GM21825 (cell line): ENCODE results near the gene S100A10.

ENCODE experiments used
- ATAC-seq: cut with Tn5 transposase; IDR thresholded peaks from one replicate; pipeline ENCODE4 v1.9.1; 2021; ENCODE audit warnings: mild to moderate bottlenecking, moderate library complexity; ENCODE audit not compliant: unreplicated experiment

The S100A10 gene

DNA sequence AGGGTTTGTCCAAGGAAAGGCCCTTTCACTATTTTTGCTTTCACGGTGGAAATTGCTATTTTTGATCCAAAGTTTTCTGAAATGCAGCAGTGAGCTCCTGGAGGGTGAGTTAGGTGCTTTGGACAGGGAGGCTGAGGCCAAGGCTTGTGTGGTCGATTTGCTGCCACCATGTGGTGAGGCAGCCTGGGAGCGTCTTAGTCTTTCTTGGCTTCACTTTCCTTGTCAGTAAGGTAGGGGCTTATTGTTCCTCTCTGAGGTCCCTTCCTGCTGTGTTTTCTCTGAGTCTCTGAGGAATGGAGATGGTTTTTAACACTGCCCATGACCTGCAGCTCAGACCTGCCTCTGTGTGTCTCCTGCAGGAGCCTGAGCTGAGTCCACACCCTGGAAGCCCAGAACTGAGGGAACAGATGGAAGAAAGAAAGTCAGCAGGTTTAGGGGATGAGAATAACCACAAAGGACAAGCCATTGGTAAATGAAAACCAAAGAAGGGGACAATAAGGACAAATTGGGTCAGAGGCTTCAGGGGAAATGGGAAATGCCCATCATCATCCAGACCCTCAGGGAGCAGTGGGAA, 20.1 kb upstream of the S100A10 start:
- no peak for ATAC-seq

DNA sequence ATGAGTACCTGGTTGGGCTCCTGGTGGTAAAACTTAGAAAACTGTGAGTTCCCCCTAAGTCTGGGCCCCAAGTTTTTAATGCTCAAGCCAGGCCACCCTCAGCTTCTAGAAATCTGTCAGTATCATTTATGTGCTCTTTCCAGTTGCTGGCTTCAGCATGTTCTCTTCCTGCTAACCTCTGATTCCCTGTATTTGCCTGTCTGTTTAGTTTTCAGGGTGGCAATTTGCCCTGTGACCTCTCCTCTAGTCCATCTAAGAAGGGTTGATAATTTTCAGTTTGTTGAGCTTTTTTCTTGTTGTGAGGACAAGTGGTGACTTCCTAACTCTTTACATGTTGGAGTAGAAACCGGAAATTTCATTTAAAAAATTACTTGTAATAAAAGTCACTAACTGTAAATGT, 16.0 kb upstream of the S100A10 start:
- no peak for ATAC-seq

- ATAC-seq = no peak
These were observed 13.4 kb upstream of the S100A10 start for GRCh38 chr1:152007047-152007446.

DNA sequence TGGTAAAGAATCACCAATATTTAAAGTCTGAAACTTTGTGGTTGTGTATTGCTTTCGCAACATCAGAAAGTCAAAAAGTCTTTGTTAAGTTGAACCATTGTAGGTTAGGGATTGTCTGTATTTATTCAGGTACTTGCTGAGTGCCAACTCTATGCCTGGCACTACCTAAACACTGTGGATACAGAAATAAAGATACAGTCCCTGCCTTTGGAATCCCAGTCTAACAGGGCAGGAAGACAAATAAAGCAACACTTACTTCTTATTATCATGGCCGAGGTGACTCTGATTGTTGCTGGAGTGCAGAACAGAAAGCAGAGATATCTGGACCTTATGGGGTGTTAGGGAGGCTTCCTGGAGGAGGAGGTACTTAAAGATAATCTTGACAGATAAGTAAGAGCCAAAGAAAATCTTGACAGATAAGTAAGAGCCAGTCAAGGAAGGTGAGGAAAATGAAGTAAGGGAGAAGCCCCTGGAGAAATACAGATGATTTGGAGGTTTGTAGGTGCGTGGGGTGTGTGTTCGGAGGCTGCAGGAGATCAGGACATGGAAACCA, 11.8 kb upstream of the S100A10 start:
- ATAC-seq = no peak

- no peak for ATAC-seq
These were observed 10.3 kb upstream of the S100A10 start for GRCh38 chr1:152003846-152004442.

DNA sequence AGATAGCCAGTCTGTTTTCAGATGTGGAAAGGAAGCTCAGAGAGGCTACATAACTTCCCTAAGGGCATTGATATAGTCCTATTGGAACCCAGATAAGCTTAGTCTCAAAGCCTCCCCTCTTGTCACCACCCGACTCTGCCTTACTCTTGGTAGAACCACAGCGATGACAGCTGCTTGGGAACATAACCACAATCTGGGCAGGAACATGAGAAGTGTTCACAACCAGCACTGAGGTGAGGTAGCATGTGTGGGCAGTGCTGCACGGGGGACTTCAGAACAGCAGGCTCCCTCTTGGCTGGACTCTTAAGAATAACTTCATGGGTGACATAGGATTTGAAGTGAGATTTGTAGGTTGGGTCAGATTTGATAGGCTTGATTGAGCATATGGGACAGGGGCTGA, 9.3 kb upstream of the S100A10 start:
- no peak for ATAC-seq

- ATAC-seq = no peak
These were observed 8.2 kb upstream of the S100A10 start for GRCh38 chr1:152001631-152002584.

- ATAC-seq = no peak
These were observed 7.4 kb upstream of the S100A10 start for GRCh38 chr1:152000964-152001630.

DNA sequence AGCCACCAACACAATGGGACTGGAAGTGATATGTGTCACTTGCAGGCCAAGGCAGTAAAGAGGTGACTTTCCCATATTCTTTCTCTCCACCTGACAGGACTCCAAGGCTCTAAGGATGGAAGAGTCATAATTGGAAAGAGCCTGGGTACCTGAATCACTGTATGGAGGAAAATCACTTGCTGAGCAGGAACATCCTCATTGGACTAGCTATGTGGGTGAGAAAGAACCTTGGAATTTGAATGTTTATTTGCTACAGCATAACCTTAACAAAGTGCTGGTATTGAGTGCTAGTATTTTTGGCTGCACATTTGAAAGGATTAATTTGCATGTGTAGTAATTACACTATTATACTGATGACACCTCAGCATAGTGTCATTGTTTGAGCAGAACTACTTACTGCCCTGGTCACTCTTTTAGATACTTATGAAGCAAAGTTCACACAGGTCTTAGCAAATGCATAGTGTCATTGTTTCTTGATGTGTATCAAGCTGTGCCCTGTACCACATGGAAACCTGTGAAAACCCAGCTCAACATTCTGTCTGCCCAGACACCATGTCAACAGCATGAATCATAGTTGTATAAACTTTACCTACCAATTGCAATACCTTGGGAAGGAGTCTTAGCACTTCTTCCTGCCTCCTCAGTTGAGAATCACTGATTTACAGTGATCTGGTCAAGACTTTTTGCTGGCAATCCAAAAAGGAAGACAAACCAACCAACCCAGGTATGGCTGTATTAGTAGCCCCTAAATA, 5.1 kb upstream of the S100A10 start:
- no peak for ATAC-seq

DNA sequence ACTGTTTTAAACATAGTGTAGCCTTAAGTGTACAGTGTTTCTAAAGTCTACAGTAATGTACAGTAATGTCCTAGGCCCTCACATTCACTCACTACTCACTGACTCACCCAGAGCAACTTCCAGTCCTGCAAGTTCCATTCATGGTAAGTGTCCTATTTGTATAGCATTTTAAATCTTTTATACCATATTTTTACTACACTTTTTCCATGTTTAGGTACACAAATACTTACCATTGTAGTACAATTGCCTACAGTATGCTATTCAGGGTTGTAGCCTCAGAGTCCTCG, 3.6 kb upstream of the S100A10 start:
- no peak for ATAC-seq

DNA sequence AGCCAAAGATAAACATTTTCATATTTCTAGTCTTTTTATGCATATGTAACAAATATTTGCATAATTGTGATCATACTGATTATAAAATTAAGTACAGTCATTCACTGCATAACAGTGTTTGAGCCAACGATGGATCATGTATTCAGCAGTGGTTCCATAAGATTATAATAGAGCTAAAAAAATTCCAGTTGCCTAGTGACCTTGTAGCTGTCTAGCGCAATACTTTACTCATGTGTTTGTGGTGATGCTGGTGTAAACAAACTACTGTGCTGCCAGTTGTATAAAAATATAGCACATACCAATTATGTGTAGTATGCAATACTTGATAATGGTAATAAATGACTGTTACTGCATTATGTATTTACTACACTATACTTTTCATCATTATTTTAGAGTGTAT, 2.1 kb upstream of the S100A10 start:
- ATAC-seq = no peak

- no peak for ATAC-seq
These were observed 1.3 kb upstream of the S100A10 start for GRCh38 chr1:151994956-151995355.

DNA sequence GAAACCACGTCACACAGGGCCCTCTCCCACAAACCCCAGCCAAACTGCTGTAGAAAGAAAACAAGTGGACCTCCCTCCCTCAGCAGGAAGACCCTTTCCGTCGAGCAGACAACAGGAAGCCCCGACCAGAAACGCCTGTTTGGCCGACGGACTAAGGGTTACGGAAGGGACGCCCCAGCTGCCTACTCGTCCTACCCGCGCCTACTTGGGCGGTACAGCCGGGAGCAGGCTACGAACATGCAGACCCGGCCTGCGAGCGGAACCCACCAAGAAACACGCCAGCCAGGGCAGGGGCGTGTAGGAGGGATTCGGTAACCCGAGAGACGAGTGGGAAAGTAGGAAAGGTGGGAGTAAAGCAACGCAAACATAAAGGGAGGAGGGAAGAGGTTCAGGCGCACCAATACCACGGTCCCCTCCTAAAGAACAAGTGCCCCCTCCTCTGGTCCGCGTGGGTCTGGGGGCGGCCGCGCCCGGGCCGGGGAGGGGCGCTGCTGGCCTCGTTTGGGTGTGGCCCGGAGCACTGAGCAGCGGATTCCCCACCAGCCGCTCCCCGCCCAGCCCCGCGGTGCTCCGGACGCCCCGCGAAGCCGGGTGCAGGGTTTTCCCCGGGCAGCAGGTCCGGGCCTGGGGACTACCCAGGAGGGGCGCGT, 450 bp downstream of the S100A10 start:
- no peak for ATAC-seq

GRCh38 chr1:151992303-151993083, 1.2 kb downstream of the S100A10 start:
- no peak for ATAC-seq

DNA sequence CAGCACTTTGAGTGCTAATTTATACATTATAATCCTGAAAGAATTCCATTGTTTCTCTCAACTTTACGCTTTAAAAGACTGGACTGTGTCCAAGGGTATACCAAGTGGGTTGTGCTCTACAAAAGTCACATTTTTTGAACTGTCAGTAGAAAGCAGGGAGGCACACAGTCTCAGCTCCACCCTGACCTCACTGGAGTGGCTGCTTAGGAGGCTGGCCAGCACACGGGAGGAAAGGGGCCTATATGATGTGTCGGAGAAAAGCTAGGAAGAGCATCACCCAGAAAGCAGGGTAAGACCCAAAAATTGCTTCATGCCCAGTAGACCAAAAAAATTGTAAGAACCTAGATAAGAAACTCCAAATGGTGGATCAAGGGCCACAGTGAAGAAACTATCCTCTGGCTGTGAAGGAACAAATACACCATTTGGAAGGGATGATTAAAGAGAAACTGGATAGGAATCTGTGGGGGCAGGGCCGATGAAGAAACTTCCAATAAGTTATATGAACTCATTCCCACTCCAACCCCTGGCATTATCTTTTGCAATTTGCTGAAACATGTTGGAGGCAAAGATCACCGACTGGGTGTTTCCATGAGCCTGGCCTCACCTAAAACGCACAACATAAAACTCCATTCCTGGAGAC, 1.9 kb downstream of the S100A10 start:
- ATAC-seq = no peak

DNA sequence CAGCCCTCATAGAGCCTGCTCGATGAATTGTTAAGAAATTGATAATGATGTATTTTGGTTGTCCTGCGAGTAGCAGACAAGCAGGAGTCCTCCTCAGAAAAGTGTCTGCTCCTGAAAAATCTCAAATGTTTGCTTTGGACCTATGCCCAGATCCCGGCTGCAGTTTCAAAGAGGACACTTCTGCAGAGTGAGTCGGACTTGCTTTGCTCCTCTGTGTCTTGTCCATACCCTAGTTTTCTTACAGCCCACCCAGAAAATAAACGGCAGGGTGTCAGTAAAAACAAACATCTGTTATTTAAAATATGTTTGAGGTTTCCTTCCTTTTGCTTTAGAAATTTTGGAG, 2.8 kb downstream of the S100A10 start:
- no peak for ATAC-seq

DNA sequence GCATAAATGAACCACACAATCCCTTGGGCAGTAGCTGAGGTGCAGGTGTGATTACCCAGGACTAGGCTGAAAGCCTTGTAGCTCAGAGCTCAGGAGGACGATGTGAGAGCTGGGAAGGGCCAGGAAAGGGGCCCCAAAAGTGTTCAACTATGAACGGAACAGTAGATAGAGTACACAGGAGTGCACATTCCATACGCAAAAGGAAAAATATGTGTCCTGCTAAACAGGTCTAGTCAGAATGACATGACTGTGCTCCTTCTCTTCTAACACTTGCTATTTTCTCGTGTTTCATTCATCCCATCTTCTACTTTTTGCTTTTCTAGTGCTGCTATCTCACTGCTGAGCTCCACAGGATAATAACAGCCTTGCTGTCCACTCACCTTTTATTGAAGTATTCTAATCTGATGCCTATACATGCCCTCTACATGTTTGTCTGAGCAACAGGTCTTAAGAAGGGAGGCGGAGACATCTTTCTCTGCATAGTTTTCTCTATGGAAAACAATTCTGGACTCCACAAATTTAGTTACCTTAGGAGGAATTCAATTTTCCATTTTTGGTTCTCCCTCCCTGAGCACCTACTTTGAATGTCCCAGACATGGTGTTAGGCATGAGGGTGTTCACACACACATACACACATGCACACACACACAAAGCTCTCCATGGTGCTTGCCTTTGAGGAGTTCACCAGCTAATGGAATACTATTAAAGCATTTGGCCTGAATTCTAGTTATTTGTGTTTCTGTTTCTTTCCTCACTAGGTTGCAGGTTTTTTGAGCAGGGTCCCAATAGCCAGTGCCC, 3.4 kb downstream of the S100A10 start:
- ATAC-seq = no peak

- ATAC-seq = no peak
These were observed 4.3 kb downstream of the S100A10 start for GRCh38 chr1:151989211-151989862.
